H9 (cell line): ENCODE data around the gene GRAP2. TPM values are rescaled to one million over a fixed set of nuclear protein-coding genes. Genes with fewer than 3 reads are reported as not detected.

Experiments
- DNase-seq: peaks from one replicate; pipeline ENCODE4 v3.0.0-alpha.2; 2017
- H2AFZ ChIP-seq: one replicate; pipeline ENCODE4 v1.6.1; 2013; ENCODE audit warnings: mild to moderate bottlenecking, low read length, control low read depth, moderate library complexity
- H2AK5ac ChIP-seq: 2 replicates; pipeline ENCODE4 v1.6.1; 2013; ENCODE audit warnings: low read length, control low read depth, mixed read lengths; ENCODE audit not compliant: insufficient read length
- H2BK120ac ChIP-seq: one replicate; pipeline ENCODE4 v1.6.1; 2013; ENCODE audit warnings: low read depth, mild to moderate bottlenecking, low read length, control low read depth, inconsistent platforms; ENCODE audit not compliant: poor library complexity, severe bottlenecking
- H2BK12ac ChIP-seq: 2 replicates; pipeline ENCODE4 v1.6.1; 2013; ENCODE audit warnings: low read length, control low read depth, mixed read lengths, low read depth; ENCODE audit not compliant: insufficient read length
- H2BK15ac ChIP-seq: 2 replicates; pipeline ENCODE4 v1.6.1; 2013; ENCODE audit warnings: low read depth, low read length, control low read depth
- H2BK20ac ChIP-seq: one replicate; pipeline ENCODE4 v1.6.1; 2013; ENCODE audit warnings: low read depth, mild to moderate bottlenecking, low read length, control low read depth, inconsistent platforms; ENCODE audit not compliant: poor library complexity, severe bottlenecking
- H2BK5ac ChIP-seq: 2 replicates; pipeline ENCODE4 v1.6.1; 2013; ENCODE audit warnings: low read length, control low read depth, mixed read lengths; ENCODE audit not compliant: insufficient read length
- H3K14ac ChIP-seq: 2 replicates; pipeline ENCODE4 v1.6.1; 2013; ENCODE audit warnings: low read length, control low read depth; ENCODE audit not compliant: insufficient read depth
- H3K18ac ChIP-seq: 2 replicates; pipeline ENCODE4 v1.6.1; 2013; ENCODE audit warnings: low read depth, mild to moderate bottlenecking, mixed read lengths, low read length, control low read depth; ENCODE audit not compliant: insufficient read length
- H3K23ac ChIP-seq: 2 replicates; pipeline ENCODE4 v1.6.1; 2013; ENCODE audit warnings: low read length, control low read depth, mixed read lengths, low read depth; ENCODE audit not compliant: insufficient read length
- H3K23me2 ChIP-seq: 2 replicates; pipeline ENCODE4 v1.6.1; 2013; ENCODE audit warnings: low read depth, mild to moderate bottlenecking, mixed read lengths, low read length, control low read depth; ENCODE audit not compliant: insufficient read length, poor library complexity, severe bottlenecking
- H3K27ac ChIP-seq: 2 replicates; pipeline ENCODE4 v1.5.1; 2013; ENCODE audit warnings: low read length, control low read depth, mixed read lengths, low read depth; ENCODE audit not compliant: insufficient read length
- H3K27me3 ChIP-seq: 2 replicates; pipeline ENCODE4 v1.6.1; 2013; ENCODE audit warnings: low read length, control low read depth, inconsistent platforms; ENCODE audit not compliant: insufficient read depth
- H3K4ac ChIP-seq: 2 replicates; pipeline ENCODE4 v1.6.1; 2013; ENCODE audit warnings: low read depth, mild to moderate bottlenecking, control low read depth, inconsistent platforms, low read length, moderate library complexity
- H3K4me1 ChIP-seq: 2 replicates; pipeline ENCODE4 v1.6.1; 2013; ENCODE audit warnings: low read length, control low read depth, inconsistent platforms; ENCODE audit not compliant: insufficient read depth
- H3K4me2 ChIP-seq: 2 replicates; pipeline ENCODE4 v1.6.1; 2013; ENCODE audit warnings: low read length, control low read depth, mixed read lengths; ENCODE audit not compliant: insufficient read length, insufficient read depth
- H3K56ac ChIP-seq: 2 replicates; pipeline ENCODE4 v1.6.1; 2013; ENCODE audit warnings: low read depth, mild to moderate bottlenecking, mixed read lengths, low read length, control low read depth; ENCODE audit not compliant: insufficient read length
- H3K79me1 ChIP-seq: 2 replicates; pipeline ENCODE4 v1.6.1; 2013; ENCODE audit warnings: low read depth, mild to moderate bottlenecking, moderate library complexity, low read length, control low read depth, inconsistent platforms; ENCODE audit not compliant: insufficient read depth, poor library complexity, severe bottlenecking
- H3K79me2 ChIP-seq: 2 replicates; pipeline ENCODE4 v1.6.1; 2013; ENCODE audit warnings: low read length, control low read depth, inconsistent platforms; ENCODE audit not compliant: insufficient read depth
- H3K9ac ChIP-seq: 2 replicates; pipeline ENCODE4 v1.6.1; 2013; ENCODE audit warnings: low read length, control low read depth, mixed read lengths; ENCODE audit not compliant: insufficient read length; ENCODE audit errors: extremely low read depth
- H3K9me3 ChIP-seq: one replicate; pipeline ENCODE4 v1.6.1; 2013; ENCODE audit warnings: low read depth, low read length, inconsistent platforms; ENCODE audit not compliant: control insufficient read depth
- H3T11ph ChIP-seq: one replicate; pipeline ENCODE4 v1.6.1; 2013; ENCODE audit warnings: mild to moderate bottlenecking, low read length, control low read depth, inconsistent platforms
- H4K20me1 ChIP-seq: one replicate; pipeline ENCODE4 v1.6.1; 2013; ENCODE audit not compliant: control insufficient read depth, insufficient read length, insufficient read depth
- H4K5ac ChIP-seq: 2 replicates; pipeline ENCODE4 v1.6.1; 2013; ENCODE audit warnings: low read depth, mild to moderate bottlenecking, mixed read lengths, low read length, control low read depth; ENCODE audit not compliant: insufficient read length
- H4K8ac ChIP-seq: replicated peaks from 2 replicates; pipeline ENCODE4 v1.6.1; 2013; ENCODE audit warnings: low read length, control low read depth, mixed read lengths, low read depth; ENCODE audit not compliant: insufficient read length
- H4K91ac ChIP-seq: 2 replicates; pipeline ENCODE4 v1.6.1; 2013; ENCODE audit warnings: low read depth, mild to moderate bottlenecking, moderate library complexity, mixed read lengths, low read length, control low read depth; ENCODE audit not compliant: insufficient read length
- H3K27ac Mint-ChIP-seq, 3 experiments: 2 replicates in 2 of 3; 3 replicates in 1 of 3; pipeline ENCODE4 v1.8.0; 2020 to 2021; ENCODE audit warnings: mixed read lengths in 3 of 3, mild to moderate bottlenecking in 1 of 3, moderate library complexity in 1 of 3
- H3K27me3 Mint-ChIP-seq: 2 replicates; pipeline ENCODE4 v1.8.0; 2021; ENCODE audit warnings: low read depth, mild to moderate bottlenecking, moderate library complexity, mixed read lengths
- H3K36me3 Mint-ChIP-seq, 3 experiments: 2 replicates in 2 of 3; 3 replicates in 1 of 3; pipeline ENCODE4 v1.8.0; 2020 to 2021; ENCODE audit warnings: low read depth in 3 of 3, mixed read lengths in 3 of 3; ENCODE audit not compliant: insufficient read depth in 1 of 3
- H3K4me1 Mint-ChIP-seq, 2 experiments: 2 replicates each; pipeline ENCODE4 v1.8.0; 2020; ENCODE audit warnings: mixed read lengths in 2 of 2
- H3K4me3 Mint-ChIP-seq, 2 experiments: 2 replicates in 1 of 2; 3 replicates in 1 of 2; pipeline ENCODE4 v1.8.0; 2020 to 2021; ENCODE audit warnings: mild to moderate bottlenecking in 2 of 2, mixed read lengths in 2 of 2, moderate library complexity in 1 of 2
- H3K9me3 Mint-ChIP-seq, 2 experiments: 2 replicates in 1 of 2; 3 replicates in 1 of 2; pipeline ENCODE4 v1.8.0; 2020; ENCODE audit warnings: mild to moderate bottlenecking in 2 of 2, mixed read lengths in 2 of 2, moderate library complexity in 1 of 2
- CTCF ChIP-seq: fragments of 200-600 bp; sonication (generic); conservative IDR thresholded peaks from 3 replicates; pipeline ENCODE4 v1.8.0; 2021; ENCODE audit warnings: antibody characterized with exemption, mild to moderate bottlenecking
- WGBS: extraction: QIAGEN DNeasy Blood & Tissue Kit; methylation state at CpG from one replicate; pipeline ENCODE4 v1.1.7; 2013; ENCODE audit warnings: missing lambda C conversion rate, low lambda C conversion rate, mixed read lengths; ENCODE audit not compliant: insufficient read length; ENCODE audit errors: extremely low coverage; 5-methylcytosine and 5-hydroxymethylcytosine counted together
- total RNA-seq: library from RNA; stranded (reverse); gene quantifications from 2 replicates; pipeline ENCODE4 v1.2.1, GENCODE V29; 2021

GRAP2 gene
- total RNA-seq, 1 experiment from 2014 or later = not detected

DNA sequence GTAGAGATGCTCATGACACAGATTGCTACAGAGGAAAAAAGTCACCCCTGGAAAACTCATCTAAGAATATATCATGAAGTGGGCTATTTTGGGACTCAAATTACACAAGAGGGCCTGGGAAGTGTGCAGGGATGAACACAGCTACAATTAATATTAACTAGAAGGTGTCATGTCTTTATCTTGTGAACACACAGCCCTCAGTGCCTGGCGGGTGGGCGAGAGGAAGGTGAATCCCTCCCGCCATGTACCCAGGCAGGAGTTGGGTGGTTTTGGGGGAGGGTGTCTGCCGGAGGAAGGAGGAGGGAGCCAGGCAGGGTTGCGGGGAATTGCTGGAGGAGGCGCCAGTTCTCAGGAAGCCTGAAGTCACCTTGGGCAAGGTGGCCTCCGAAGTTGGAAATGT lies 88.7 kb downstream of the GRAP2 start:
- no peaks in the 10 kb centered on the region for H3K36me3 Mint-ChIP-seq
- no peaks in the 10 kb centered on the region for H3K79me2 ChIP-seq
- H2BK5ac ChIP-seq = no peak overlapping the region
- peaks cover 3% of the 10 kb centered on the region for H3K23me2 ChIP-seq
- H3K4ac ChIP-seq = no peak overlapping the region
- H2BK15ac ChIP-seq = no peak overlapping the region
- H2BK12ac ChIP-seq = no peak overlapping the region
- no peaks in the 10 kb centered on the region for H3K27me3 ChIP-seq
- H3T11ph ChIP-seq = no peak overlapping the region
- H3K4me1 Mint-ChIP-seq = peaks cover 11 to 17% of the 10 kb centered on the region in 2 experiments; a peak in 3 of 4 replicates
- H3K9me3 ChIP-seq = no peaks in the 10 kb centered on the region
- H4K20me1 ChIP-seq = no peaks in the 10 kb centered on the region
- no peak overlapping the region for H3K14ac ChIP-seq
- no peak overlapping the region for H3K18ac ChIP-seq
- H3K9me3 Mint-ChIP-seq = no peaks in the 10 kb centered on the region
- no peak overlapping the region for H3K56ac ChIP-seq
- 0 out of 2 replicates have a peak, but pooled peaks cover 2% of the 10 kb centered on the region for H3K4me1 ChIP-seq
- no peak overlapping the region for H3K9ac ChIP-seq
- H2AFZ ChIP-seq = no peak overlapping the region
- TF ChIP-seq CTCF = no peak
- no peak overlapping the region for H4K91ac ChIP-seq
- H2AK5ac ChIP-seq = no peak overlapping the region
- no CpG with 5 or more reads among the region's 7 CpGs for WGBS
- H3K79me1 ChIP-seq = no peaks in the 10 kb centered on the region
- no peak overlapping the region for H4K5ac ChIP-seq
- H2BK20ac ChIP-seq = no peak overlapping the region
- H3K27ac ChIP-seq = no peak overlapping the region
- no peak overlapping the region; a peak in 1 of 5 replicates for H3K4me3 Mint-ChIP-seq
- no peak overlapping the region for H3K23ac ChIP-seq
- no peak overlapping the region for H3K4me2 ChIP-seq
- no peak overlapping the region for H2BK120ac ChIP-seq
- no peak overlapping the region for H4K8ac ChIP-seq
- DNase-seq = no peak
- H3K27me3 Mint-ChIP-seq = peaks cover 89% of the 10 kb centered on the region
- no peak overlapping the region for H3K27ac Mint-ChIP-seq
